GM21390 (cell line): ENCODE measurements around the gene TMOD3.

Experiments
- ATAC-seq: cut with Tn5 transposase; IDR thresholded peaks from one replicate; pipeline ENCODE4 v1.9.1; 2021; ENCODE audit not compliant: unreplicated experiment

The TMOD3 gene

GRCh38 chr15:51907136-51907862 is 77.8 kb downstream of the TMOD3 start:
- no peak for ATAC-seq

DNA sequence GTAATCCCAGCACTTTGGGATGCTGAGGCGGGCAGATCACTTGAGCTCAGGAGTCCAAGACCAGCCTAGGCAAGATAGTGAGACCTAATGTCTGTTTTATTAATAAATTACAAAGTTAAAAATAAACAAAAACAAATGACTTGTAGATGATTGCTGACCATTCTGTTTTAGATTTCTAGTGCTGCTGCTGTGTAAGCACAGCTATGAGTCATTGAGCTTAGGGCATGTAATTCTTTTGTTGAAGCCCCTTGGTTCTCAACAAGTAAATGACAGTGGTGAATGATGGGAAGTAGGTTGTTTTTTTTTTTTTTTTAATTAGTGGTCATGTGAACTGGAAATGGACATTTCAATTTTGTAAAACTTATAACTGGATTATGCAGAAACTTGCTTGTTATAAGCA is 78.9 kb downstream of the TMOD3 start:
- ATAC-seq: no peak

GRCh38 chr15:51909584-51909983 is 80.1 kb downstream of the TMOD3 start:
- ATAC-seq: no peak

DNA sequence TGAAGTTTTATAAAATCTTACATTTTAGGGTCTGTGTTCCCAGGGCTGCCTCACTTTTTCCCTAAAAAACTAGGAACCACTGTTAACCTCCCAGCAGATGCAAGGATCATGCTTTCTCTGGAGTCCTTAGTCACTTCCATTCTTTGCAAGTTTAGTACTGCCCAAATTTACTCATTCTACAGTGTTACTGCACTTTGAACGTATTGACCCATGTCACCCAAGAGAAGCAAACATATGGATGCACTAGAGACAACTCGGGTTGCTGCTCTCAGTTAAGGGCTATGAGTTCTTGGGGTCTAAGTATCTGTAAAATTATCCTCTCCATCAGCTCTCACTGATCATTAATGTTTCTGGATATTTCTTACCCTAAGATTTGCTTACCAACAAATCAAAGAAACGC is 83.1 kb downstream of the TMOD3 start:
- ATAC-seq: no peak

DNA sequence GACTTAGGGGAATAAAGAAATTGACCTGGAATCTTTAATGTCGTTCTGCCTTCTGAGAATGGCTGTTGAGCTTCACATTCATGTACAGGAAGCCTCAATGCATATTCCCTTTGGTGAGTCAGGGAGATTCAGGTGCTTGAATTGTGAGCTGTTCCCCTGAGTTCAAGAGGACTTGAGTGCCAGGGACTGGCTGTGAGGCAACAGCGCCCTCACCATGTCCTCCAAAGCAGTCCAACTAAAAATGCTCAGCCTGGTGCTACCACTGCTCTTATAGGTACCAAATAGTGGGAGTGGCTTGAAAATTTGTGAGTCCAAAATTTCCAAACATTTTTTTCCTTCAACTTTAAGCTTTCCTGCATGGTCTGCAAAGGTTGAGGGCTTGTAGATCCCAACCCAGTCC is 88.0 kb downstream of the TMOD3 start:
- ATAC-seq: no peak

DNA sequence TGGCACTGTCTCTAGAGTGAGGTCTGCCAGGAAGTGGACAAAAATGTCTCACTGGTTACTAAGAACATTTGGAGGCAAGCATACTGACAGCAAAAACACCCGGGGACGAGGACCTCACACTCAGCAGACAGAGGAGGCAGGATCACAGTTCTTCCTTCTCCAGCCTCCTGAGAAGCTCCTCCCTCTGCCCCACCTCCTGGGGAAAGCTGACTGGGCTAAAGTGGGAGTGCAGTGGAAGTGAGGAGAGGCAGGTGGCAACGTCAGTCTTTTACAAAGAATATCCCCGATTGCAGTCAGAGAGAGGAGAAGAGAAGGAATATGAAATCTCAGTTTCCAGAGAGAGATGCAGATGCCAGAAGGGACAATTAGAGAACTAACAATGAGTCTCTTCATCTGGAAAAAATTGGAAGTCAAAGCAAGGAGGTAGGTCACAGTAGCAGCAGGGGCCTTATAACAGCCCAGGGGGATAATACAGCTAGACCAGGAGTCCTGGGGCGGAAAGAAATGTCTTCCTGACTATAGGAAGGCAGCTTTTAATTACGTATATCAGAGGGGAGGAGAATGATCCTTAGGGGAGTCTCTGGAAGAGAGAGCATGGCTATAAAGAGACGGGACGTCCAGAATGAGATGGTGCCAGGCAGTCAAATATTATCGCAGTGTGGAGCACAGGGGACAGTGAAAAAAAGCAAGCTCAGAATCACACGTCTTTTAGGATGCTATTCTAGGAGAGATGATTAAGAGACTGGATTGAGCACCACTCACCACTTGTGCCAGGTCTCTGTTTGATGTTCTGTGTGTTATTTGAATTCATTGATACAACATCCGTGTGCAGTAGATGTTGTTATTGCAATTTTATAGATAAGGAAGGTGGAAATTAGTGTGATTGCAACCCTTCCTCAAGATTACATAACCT is 95.0 kb downstream of the TMOD3 start:
- no peak for ATAC-seq

- no peak for ATAC-seq
These were observed 97.4 kb downstream of the TMOD3 start for GRCh38 chr15:51926809-51927208.

DNA sequence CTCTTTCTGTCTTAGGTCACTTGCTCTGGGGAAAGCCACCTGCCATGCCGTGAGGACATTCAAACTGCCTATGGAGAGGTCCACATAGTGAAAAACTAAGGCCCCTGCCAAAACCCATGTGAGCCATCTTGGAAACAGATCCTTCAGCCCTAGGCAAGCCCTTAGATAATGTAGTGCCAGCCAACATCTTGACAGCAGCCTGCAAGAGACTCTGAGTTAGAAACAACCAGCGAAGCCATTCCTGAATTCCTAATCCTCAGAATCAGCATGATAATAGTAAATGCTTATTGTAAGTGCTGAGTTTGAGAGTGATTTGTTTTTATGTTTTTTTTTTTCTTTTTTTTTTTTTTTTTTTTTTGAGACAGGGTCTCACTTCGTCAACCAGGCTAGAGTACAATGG is 101.6 kb downstream of the TMOD3 start:
- no peak for ATAC-seq

DNA sequence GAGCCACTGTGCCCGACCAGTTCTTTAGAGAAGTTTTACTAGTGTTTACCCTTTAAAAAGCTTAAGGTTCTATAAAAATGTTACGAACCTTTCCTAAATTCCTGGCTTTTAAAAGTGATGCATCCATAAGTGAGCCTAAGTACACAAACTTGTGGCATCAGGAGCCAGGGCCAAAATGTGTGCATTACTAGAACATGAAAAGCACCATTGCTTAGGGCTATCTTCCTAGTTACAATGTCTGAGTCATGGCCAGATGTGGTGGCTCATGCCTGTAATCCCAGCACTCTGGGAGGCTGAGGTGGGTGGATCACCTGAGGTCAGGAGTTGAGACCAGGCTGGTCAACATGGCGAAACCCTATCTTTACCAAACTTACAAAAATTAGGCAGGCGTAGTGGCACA is 102.2 kb downstream of the TMOD3 start:
- no peak for ATAC-seq

- no peak for ATAC-seq
These were observed 102.7 kb downstream of the TMOD3 start for GRCh38 chr15:51932161-51932560.

DNA sequence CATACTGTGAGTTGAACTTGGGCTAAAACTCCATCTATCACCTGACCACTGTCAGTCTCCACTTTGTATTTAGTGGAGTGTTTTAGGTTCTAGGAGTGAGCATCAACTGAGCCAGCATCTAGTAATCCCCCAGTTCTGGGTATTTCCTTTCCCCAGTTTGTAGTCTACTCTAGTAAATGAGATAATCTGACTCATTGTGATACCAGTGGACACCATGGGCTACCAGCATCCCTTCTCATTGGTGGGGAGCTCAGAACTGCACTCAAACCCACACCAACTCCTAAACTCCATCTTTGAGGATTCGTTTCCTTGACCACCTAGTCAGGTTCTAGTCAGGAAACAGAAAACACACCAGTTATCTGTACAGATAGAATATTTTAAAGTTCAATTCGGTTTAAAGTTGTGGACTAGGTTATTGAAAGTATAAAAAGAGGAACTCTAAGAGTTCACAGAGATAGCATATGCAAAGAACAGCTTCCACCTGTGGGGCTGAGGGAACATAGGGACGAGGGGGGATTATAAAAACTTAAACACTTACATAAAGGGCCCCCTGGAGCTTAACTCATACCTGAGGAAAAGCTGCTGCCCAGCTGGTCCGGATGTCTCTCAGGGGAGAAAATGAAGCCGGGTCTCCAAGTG is 106.1 kb downstream of the TMOD3 start:
- peak; percentile 88 for ATAC-seq

- ATAC-seq: no peak
These were observed 106.6 kb downstream of the TMOD3 start for GRCh38 chr15:51936105-51936478.

- ATAC-seq: no peak
These were observed 108.8 kb downstream of the TMOD3 start for GRCh38 chr15:51938286-51938685.

DNA sequence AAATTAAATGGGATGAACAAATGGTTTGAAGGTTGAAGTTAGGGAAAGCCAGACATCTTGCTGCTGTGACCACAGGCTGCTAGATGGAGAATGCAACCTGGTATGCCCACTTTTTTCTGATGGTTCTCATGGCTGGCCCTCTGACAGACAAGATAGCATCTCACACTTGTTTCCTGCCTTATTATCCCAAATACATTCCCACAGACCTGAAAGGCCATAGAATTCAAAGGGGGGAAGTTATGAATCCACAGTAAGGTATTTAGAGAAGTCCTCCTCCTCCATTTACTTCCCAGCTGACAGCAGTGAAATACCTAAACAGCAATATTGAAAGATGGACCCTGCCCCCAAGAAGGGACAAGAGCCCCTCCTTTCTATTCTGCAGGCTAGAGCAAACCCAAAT is 109.8 kb downstream of the TMOD3 start:
- ATAC-seq: no peak

- ATAC-seq: no peak
These were observed 117.7 kb downstream of the TMOD3 start for GRCh38 chr15:51947124-51947523.

- no peak for ATAC-seq
These were observed 123.4 kb downstream of the TMOD3 start for GRCh38 chr15:51952805-51953204.

DNA sequence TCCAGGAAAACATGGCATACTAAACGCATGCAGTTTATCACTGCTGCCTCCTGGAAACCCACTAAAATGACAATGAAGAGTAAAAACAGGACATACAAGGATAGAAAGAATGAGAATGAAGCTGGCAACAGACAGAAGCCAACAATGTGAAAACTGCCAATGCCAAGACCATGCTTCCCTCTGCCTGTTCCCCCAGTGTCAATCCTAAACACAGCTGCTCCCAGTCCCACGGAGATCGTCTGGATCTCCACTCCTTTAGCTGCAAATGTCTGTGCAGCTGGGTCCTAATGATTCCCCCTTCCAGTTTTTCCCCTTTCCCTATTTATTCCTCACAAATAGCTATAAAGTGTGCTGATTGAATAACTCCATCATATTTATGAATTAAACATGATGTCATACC is 126.1 kb downstream of the TMOD3 start:
- ATAC-seq: no peak
